BLaER1 (cell line): ENCODE results near the gene TMEM217.
A peak's percentile ranks its signal among the peaks of the same experiment; 100 is the strongest.

ENCODE experiments used
- H3K27ac ChIP-seq: shearing (Covaris generic); formaldehyde crosslinking; 2 replicates; pipeline ENCODE4 v1.8.1; 2022
- H3K27me3 ChIP-seq: shearing (Covaris generic); formaldehyde crosslinking; 2 replicates; pipeline ENCODE4 v1.8.1; 2022
- H3K36me3 ChIP-seq: shearing (Covaris generic); formaldehyde crosslinking; 2 replicates; pipeline ENCODE4 v1.8.1; 2022
- H3K4me1 ChIP-seq: shearing (Covaris generic); formaldehyde crosslinking; 2 replicates; pipeline ENCODE4 v1.8.1; 2022
- H3K4me2 ChIP-seq: shearing (Covaris generic); formaldehyde crosslinking; 2 replicates; pipeline ENCODE4 v1.8.1; 2022
- H3K4me3 ChIP-seq: shearing (Covaris generic); formaldehyde crosslinking; 2 replicates; pipeline ENCODE4 v1.8.1; 2022
- H3K9ac ChIP-seq: shearing (Covaris generic); formaldehyde crosslinking; 2 replicates; pipeline ENCODE4 v1.8.1; 2022
- H3K9me3 ChIP-seq: shearing (Covaris generic); formaldehyde crosslinking; 2 replicates; pipeline ENCODE4 v1.8.1; 2022
- H4K20me1 ChIP-seq: shearing (Covaris generic); formaldehyde crosslinking; 2 replicates; pipeline ENCODE4 v1.8.1; 2022
- Cebpa-rat ChIP-seq: shearing (Covaris generic); IDR thresholded peaks from 2 replicates; pipeline ENCODE4 v1.8.1; 2022

Gene TMEM217

GRCh38 chr6:37265001-37265400 lies 7.1 kb upstream of the TMEM217 start:
- no peaks in the 10 kb centered on the region for H3K27me3 ChIP-seq
- H3K4me3 ChIP-seq, result no peak overlapping the region
- no peak overlapping the region for H3K9ac ChIP-seq
- H3K36me3 ChIP-seq, result peaks cover 13% of the 10 kb centered on the region; the same call in 1 of the 2 replicates
- H3K4me1 ChIP-seq, result peaks cover 2% of the 10 kb centered on the region
- no peak overlapping the region for H3K4me2 ChIP-seq
- H4K20me1 ChIP-seq, result peaks cover 32% of the 10 kb centered on the region; the same call in 1 of the 2 replicates
- H3K9me3 ChIP-seq, result peaks cover 12% of the 10 kb centered on the region
- TF ChIP-seq Cebpa-rat, result no peak
- no peak overlapping the region for H3K27ac ChIP-seq

- TF ChIP-seq Cebpa-rat, result no peak
- Histone ChIP-seq H3K4me3 (no peak overlapping the region), H3K27me3 (no peaks in the 10 kb centered on the region), H3K9me3 (peaks cover 12% of the 10 kb centered on the region), H3K4me2 (no peak overlapping the region), H3K36me3 (peaks cover 7% of the 10 kb centered on the region; the same call in 1 of the 2 replicates), H3K4me1 (peaks cover 21% of the 10 kb centered on the region), H3K9ac (no peak overlapping the region), H3K27ac (no peak overlapping the region), H4K20me1 (peaks cover 32% of the 10 kb centered on the region; the same call in 1 of the 2 replicates)
Observed at GRCh38 chr6:37262446-37263026, 4.6 kb upstream of the TMEM217 start.

DNA sequence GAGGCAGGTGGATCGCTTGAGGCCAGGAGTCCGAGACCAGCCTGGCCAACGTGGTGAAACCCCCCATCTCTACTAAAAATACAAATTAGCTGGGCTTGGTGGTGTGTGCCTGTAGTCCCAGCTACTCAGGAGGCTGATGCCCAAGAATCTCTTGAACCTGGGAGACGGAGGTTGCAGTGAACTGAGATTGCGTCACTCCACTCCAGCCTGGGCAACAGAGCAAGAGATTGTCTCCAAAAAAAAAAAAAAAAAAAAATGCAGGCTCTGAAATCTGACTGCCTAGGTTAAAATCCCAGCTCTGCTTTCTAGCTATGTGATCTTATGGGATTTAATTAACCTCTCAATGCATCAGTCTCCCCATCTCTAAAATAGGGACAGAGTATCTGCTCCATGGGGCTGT lies 3.3 kb upstream of the TMEM217 start:
- Histone ChIP-seq H4K20me1 (peaks cover 32% of the 10 kb centered on the region; the same call in 1 of the 2 replicates), H3K9ac (no peak overlapping the region), H3K4me2 (no peak overlapping the region), H3K27ac (no peak overlapping the region), H3K9me3 (peaks cover 4% of the 10 kb centered on the region), H3K27me3 (no peaks in the 10 kb centered on the region), H3K4me3 (no peak overlapping the region), H3K4me1 (peaks cover 26% of the 10 kb centered on the region), H3K36me3 (no peaks in the 10 kb centered on the region)
- 0 out of 2 replicates have a peak, but pooled peaks have one; percentile 9 for TF ChIP-seq Cebpa-rat

GRCh38 chr6:37260444-37260843 lies 2.5 kb upstream of the TMEM217 start:
- Histone ChIP-seq H3K4me2 (no peak overlapping the region), H3K4me1 (peaks cover 26% of the 10 kb centered on the region), H4K20me1 (peaks cover 31% of the 10 kb centered on the region; the same call in 1 of the 2 replicates), H3K9me3 (no peaks in the 10 kb centered on the region), H3K36me3 (no peaks in the 10 kb centered on the region), H3K4me3 (no peak overlapping the region), H3K27ac (no peak overlapping the region), H3K27me3 (no peaks in the 10 kb centered on the region), H3K9ac (no peak overlapping the region)
- TF ChIP-seq Cebpa-rat, result no peak

DNA sequence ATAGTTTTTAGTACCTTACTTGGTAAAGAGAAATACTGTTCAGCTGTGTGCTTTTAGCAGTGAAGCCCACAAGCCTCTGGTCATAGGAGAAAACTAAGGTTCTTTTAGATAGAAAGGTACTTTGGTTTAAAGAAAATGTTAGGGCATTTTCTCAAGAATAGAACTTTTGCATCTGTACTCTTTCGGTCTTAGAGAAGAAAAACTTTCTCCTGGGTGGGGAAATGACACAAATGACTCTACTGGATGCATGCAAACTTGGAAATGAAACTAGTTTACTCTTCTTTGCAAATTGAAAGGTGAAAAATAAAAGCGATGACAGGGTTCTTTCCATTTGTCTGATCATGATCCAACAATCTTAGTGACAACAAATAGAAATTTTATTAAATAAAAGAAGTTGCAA lies 2.1 kb upstream of the TMEM217 start:
- Histone ChIP-seq H3K4me2 (peak overlapping the region; percentile 92), H3K9me3 (no peaks in the 10 kb centered on the region), H3K27me3 (no peaks in the 10 kb centered on the region), H4K20me1 (peaks cover 27% of the 10 kb centered on the region; the same call in 1 of the 2 replicates), H3K36me3 (no peaks in the 10 kb centered on the region), H3K27ac (no peak overlapping the region), H3K4me3 (no peak overlapping the region), H3K9ac (no peak overlapping the region), H3K4me1 (peaks cover 26% of the 10 kb centered on the region)
- no peak for TF ChIP-seq Cebpa-rat

DNA sequence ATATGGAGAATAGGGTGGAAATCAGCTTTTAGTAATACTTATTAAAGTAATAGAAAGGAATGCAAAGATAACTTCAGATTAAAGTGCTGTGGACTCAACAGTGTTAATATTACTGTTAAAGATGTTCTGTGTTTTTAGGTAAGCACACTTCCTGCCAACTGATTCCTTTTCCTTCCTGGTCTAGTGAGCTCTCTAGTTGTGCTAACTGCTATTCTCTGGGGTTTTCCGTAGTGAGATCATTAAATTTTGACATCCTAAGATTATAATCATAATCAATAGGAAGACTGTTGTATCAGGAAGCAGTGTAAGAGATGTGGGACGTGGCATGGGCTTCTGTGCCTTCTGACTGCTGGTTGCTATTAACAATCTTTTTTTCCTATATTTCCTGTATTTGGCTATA lies 1.2 kb upstream of the TMEM217 start:
- peak overlapping the region; percentile 3; the same call in 1 of the 2 replicates for H3K27ac ChIP-seq
- peak overlapping the region; percentile 92 for H3K4me2 ChIP-seq
- TF ChIP-seq Cebpa-rat, result no peak
- H3K27me3 ChIP-seq, result no peaks in the 10 kb centered on the region
- peaks cover 26% of the 10 kb centered on the region for H3K4me1 ChIP-seq
- H3K4me3 ChIP-seq, result peak overlapping the region; percentile 96
- no peaks in the 10 kb centered on the region for H3K36me3 ChIP-seq
- H3K9ac ChIP-seq, result 0 out of 2 replicates have a peak overlapping the region, but pooled peaks have one; percentile 90
- H3K9me3 ChIP-seq, result no peaks in the 10 kb centered on the region
- H4K20me1 ChIP-seq, result peaks cover 18% of the 10 kb centered on the region; the same call in 1 of the 2 replicates

- Histone ChIP-seq H3K9me3 (no peaks in the 10 kb centered on the region), H3K9ac (peak overlapping the region; percentile 90), H3K4me1 (peaks cover 26% of the 10 kb centered on the region), H3K27me3 (no peaks in the 10 kb centered on the region), H3K4me2 (peak overlapping the region; percentile 92), H4K20me1 (peaks cover 14% of the 10 kb centered on the region; the same call in 1 of the 2 replicates), H3K4me3 (peak overlapping the region; percentile 96), H3K27ac (peak overlapping the region; percentile 91), H3K36me3 (no peaks in the 10 kb centered on the region)
- TF ChIP-seq Cebpa-rat, result no peak
Observed at GRCh38 chr6:37258405-37259105, 611 bp upstream of the TMEM217 start.

DNA sequence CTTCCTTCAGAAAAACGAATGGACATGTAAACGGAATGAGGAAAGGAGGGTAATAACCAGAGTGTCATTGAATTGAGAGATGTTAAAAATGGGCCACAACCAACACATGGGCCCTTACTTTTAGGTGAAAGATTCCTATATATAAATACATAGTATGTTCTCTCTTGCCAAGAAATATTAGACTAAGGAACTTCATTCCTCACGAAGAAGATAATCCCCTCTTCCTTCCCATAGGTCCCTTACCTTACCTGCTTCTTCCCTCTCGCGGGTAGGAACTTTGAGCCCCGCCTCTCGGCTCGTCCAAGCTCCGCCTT lies 667 bp downstream of the TMEM217 start:
- Histone ChIP-seq H3K36me3 (no peaks in the 10 kb centered on the region), H3K9ac (no peak overlapping the region), H4K20me1 (0 out of 2 replicates have a peak, but pooled peaks cover 4% of the 10 kb centered on the region), H3K4me2 (peak overlapping the region; percentile 92), H3K27me3 (no peaks in the 10 kb centered on the region), H3K4me1 (peaks cover 26% of the 10 kb centered on the region), H3K4me3 (peak overlapping the region; percentile 96), H3K9me3 (no peaks in the 10 kb centered on the region), H3K27ac (no peak overlapping the region)
- no peak for TF ChIP-seq Cebpa-rat

- H3K27ac ChIP-seq, result no peak overlapping the region
- 0 out of 2 replicates have a peak, but pooled peaks cover 4% of the 10 kb centered on the region for H4K20me1 ChIP-seq
- H3K36me3 ChIP-seq, result no peaks in the 10 kb centered on the region
- TF ChIP-seq Cebpa-rat, result no peak
- no peaks in the 10 kb centered on the region for H3K27me3 ChIP-seq
- peak overlapping the region; percentile 92 for H3K4me2 ChIP-seq
- peaks cover 26% of the 10 kb centered on the region for H3K4me1 ChIP-seq
- no peak overlapping the region for H3K9ac ChIP-seq
- peak overlapping the region; percentile 96 for H3K4me3 ChIP-seq
- H3K9me3 ChIP-seq, result no peaks in the 10 kb centered on the region
Observed at GRCh38 chr6:37256692-37257319, 1.1 kb downstream of the TMEM217 start.

GRCh38 chr6:37254881-37255280 lies 3.1 kb downstream of the TMEM217 start:
- Histone ChIP-seq H3K9me3 (no peaks in the 10 kb centered on the region), H3K4me2 (no peak overlapping the region), H3K4me1 (peaks cover 22% of the 10 kb centered on the region), H3K27me3 (no peaks in the 10 kb centered on the region), H4K20me1 (no peaks in the 10 kb centered on the region), H3K36me3 (no peaks in the 10 kb centered on the region), H3K27ac (no peak overlapping the region), H3K9ac (no peak overlapping the region), H3K4me3 (no peak overlapping the region)
- TF ChIP-seq Cebpa-rat, result no peak
